Effector memory CD8-positive, alpha-beta T cell (primary cell): ENCODE data around the gene SYNDIG1L.

Source experiments
- ATAC-seq: fragments of 150-1000 bp; cut with Tn5 transposase; replicated peaks from 2 replicates; pipeline ENCODE4 v1.10.0; 2021; ENCODE audit warnings: mild to moderate bottlenecking, moderate library complexity
- DNase-seq, 3 experiments: peaks; one replicate each; pipeline ENCODE4 v3.0.0; 2021
- H3K27ac Mint-ChIP-seq, 2 donors: one replicate each; pipeline ENCODE4 v1.8.0; 2022; ENCODE audit warnings: mild to moderate bottlenecking in 2 of 2, mixed read lengths in 2 of 2, moderate library complexity in 2 of 2
- H3K27me3 Mint-ChIP-seq, 2 donors: one replicate each; pipeline ENCODE4 v1.8.0; 2022; ENCODE audit warnings: mixed read lengths in 2 of 2
- H3K36me3 Mint-ChIP-seq: one replicate; pipeline ENCODE4 v1.8.0; 2022; ENCODE audit warnings: mild to moderate bottlenecking, moderate library complexity, mixed read lengths; ENCODE audit not compliant: insufficient read depth
- H3K4me1 Mint-ChIP-seq, 2 donors: one replicate each; pipeline ENCODE4 v1.8.0; 2022; ENCODE audit warnings: low read depth in 2 of 2, mixed read lengths in 2 of 2
- H3K4me3 Mint-ChIP-seq, 2 donors: one replicate each; pipeline ENCODE4 v1.8.0; 2022; ENCODE audit warnings: mild to moderate bottlenecking in 2 of 2, mixed read lengths in 2 of 2, moderate library complexity in 2 of 2
- H3K9me3 Mint-ChIP-seq, 2 donors: one replicate each; pipeline ENCODE4 v1.8.0; 2022; ENCODE audit warnings: mixed read lengths in 2 of 2

SYNDIG1L gene

DNA sequence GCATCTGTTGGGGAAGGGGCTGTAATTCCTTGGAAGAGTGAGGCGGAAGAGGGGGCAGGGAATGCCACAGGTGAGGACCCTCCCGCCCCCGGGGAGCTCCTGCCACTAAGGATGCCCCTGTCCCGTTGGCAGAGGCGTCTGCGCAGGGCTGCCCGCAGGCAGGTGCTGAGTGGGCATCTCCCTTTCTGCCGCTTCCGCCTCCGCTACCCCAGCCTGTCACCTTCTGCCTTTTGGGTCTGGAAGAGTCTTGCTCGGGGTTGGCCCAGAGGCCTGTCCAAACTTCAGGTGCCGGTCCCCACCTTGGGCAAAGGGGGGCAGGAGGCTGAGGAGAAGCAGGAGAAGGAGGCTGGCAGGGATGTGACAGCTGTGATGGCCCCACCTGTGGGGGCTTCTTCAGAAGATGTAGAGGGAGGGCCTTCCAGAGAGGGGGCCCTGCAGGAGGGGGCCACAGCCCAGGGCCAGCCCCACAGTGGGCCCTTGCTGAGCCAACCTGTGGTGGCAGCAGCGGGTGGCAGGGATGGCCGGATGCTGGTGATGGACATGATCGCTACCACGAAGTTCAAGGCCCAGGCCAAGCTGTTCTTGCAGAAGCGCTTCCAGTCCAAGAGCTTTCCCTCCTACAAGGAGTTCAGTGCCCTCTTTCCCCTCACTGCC, 67.7 kb downstream of the SYNDIG1L start:
- Mint-ChIP-seq H3K27ac (no peak overlapping the region), H3K4me3 (no peak overlapping the region), H3K4me1 (peaks cover 0 to 2% of the 10 kb centered on the region in 2 donors), H3K36me3 (no peaks in the 10 kb centered on the region), H3K9me3 (no peaks in the 10 kb centered on the region), H3K27me3 (peaks cover 11 to 48% of the 10 kb centered on the region in 2 donors)
- no peak for DNase-seq
- ATAC-seq: no peak

DNA sequence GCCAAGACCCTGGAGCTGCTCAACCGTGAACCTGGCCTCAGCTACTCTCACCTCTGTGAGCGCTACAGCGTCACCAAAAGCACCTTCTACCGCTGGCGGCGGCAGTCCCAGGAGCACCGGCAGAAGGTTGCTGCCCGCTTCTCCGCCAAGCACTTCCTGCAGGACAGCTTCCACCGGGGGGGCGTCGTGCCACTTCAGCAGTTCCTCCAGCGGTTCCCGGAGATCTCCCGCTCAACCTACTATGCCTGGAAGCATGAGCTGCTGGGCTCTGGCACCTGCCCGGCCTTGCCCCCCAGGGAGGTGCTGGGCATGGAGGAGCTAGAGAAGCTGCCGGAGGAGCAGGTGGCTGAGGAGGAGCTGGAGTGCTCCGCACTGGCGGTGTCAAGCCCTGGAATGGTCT, 68.4 kb downstream of the SYNDIG1L start:
- Mint-ChIP-seq H3K4me1 (peaks cover 0 to 2% of the 10 kb centered on the region in 2 donors), H3K9me3 (no peaks in the 10 kb centered on the region), H3K27me3 (peaks cover 11 to 53% of the 10 kb centered on the region in 2 donors), H3K36me3 (no peaks in the 10 kb centered on the region), H3K27ac (no peak overlapping the region), H3K4me3 (no peak overlapping the region)
- DNase-seq (no peak), ATAC-seq (no peak)

DNA sequence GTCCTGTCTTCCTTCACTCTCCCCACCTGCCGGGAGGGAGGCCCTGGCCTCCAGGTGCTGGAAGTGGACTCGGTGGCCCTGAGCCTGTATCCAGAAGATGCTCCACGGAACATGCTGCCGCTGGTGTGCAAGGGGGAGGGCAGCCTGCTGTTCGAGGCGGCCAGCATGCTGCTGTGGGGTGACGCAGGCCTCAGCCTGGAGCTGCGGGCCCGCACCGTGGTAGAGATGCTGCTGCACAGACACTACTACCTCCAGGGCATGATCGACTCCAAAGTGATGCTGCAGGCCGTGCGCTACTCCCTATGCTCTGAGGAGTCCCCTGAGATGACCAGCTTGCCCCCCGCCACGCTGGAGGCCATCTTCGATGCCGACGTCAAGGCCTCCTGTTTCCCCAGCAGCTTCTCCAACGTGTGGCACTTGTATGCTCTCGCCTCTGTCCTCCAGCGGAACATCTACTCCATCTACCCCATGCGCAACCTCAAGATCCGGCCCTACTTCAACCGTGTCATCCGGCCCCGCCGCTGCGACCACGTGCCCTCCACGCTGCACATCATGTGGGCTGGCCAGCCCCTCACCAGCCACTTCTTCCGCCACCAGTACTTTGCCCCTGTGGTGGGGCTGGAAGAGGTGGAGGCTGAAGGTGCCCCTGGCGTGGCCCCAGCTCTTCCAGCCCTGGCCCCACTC, 69.0 kb downstream of the SYNDIG1L start:
- H3K9me3 Mint-ChIP-seq: no peaks in the 10 kb centered on the region
- H3K27ac Mint-ChIP-seq: no peak overlapping the region
- H3K4me1 Mint-ChIP-seq: no peaks in the 10 kb centered on the region
- DNase-seq (no peak), ATAC-seq (no peak)
- H3K27me3 Mint-ChIP-seq: peaks cover 7 to 53% of the 10 kb centered on the region in 2 donors
- H3K36me3 Mint-ChIP-seq: no peaks in the 10 kb centered on the region
- H3K4me3 Mint-ChIP-seq: no peak overlapping the region
